ENCODE results near the gene SSTR5. TPM values are rescaled to one million over a fixed set of nuclear protein-coding genes. Genes with fewer than 3 reads are reported as not detected.

SSTR5 gene
- total and polyA plus RNA-seq, 10 of the 15 experiments (the other 5 are each of a cell fraction or from before 2014, with no cell fraction given) = not detected

- no peak for TF ChIP-seq ZBTB40 (IDR thresholded peaks at IDR 0.05; ENCODE audit: borderline replicate concordance)
- TF ChIP-seq HDAC6 (IDR thresholded peaks at IDR 0.05; ENCODE audit: unreplicated experiment) = no peak
- TF ChIP-seq SPI1 (IDR thresholded peaks at IDR 0.05; ENCODE audit: borderline replicate concordance, insufficient read depth, low read depth, low read length) = no peak
- TF ChIP-seq CREB1 (IDR thresholded peaks at IDR 0.05; ENCODE audit: low read depth) = no peak
- no peak for TF ChIP-seq STAT3 (IDR thresholded peaks at IDR 0.05; ENCODE audit: low read depth, low read length)
- TF ChIP-seq ATF2 (IDR thresholded peaks at IDR 0.05; ENCODE audit: low read length) = no peak
- no peak for TF ChIP-seq NFYB (IDR thresholded peaks at IDR 0.05; ENCODE audit: insufficient read depth, low read depth, low read length)
- no peak for TF ChIP-seq TAF1 (IDR thresholded peaks at IDR 0.05; ENCODE audit: borderline replicate concordance, low read depth, low read length)
- TF ChIP-seq FOXK2 (IDR thresholded peaks at IDR 0.05) = no peak
Observed at GRCh38 chr16:1102333-1102700, 29.8 kb downstream of the SSTR5 start (continued).

All from GM12878 (cell line).